HL-60 (cell line): ENCODE data around the gene AOPEP.

Source experiments
- DNase-seq, 2 experiments: peaks; one replicate each; pipeline ENCODE4 v3.0.0-alpha.2; 2010 to 2020; ENCODE audit warnings: low read depth in 1 of 2, low spot score in 1 of 2
- H3K27ac ChIP-seq: fragments of 250-450 bp; sonication (Bioruptor Pico); replicated peaks from 2 replicates; pipeline ENCODE4 v1.5.1; 2020; ENCODE audit warnings: mild to moderate bottlenecking, moderate library complexity
- H3K27me3 ChIP-seq: fragments of 250-450 bp; sonication (Bioruptor Pico); 2 replicates; pipeline ENCODE4 v1.5.1; 2021; ENCODE audit warnings: mild to moderate bottlenecking, moderate library complexity; ENCODE audit not compliant: insufficient read depth, poor library complexity, severe bottlenecking
- H3K4me3 ChIP-seq: replicated peaks from 2 replicates; pipeline ENCODE4 v1.5.1; 2011; ENCODE audit warnings: mild to moderate bottlenecking, control low read depth, low read length; ENCODE audit not compliant: insufficient read depth
- CTCF ChIP-seq: IDR thresholded peaks from one replicate; pipeline ENCODE4 v1.5.1; 2011; ENCODE audit warnings: low read length, control low read depth, inconsistent platforms; ENCODE audit not compliant: insufficient read depth
- GABPA ChIP-seq: IDR thresholded peaks from 2 replicates; pipeline ENCODE4 v1.6.1; 2012; ENCODE audit warnings: low read depth
- POLR2AphosphoS5 ChIP-seq: IDR thresholded peaks from 2 replicates; pipeline ENCODE4 v1.6.1; 2012; ENCODE audit warnings: low read depth
- REST ChIP-seq: IDR thresholded peaks from 2 replicates; pipeline ENCODE4 v1.6.1; 2012; ENCODE audit warnings: low read depth; ENCODE audit not compliant: insufficient replicate concordance
- SPI1 ChIP-seq: IDR thresholded peaks from 2 replicates; pipeline ENCODE4 v1.6.1; 2012; ENCODE audit warnings: low read depth, mild to moderate bottlenecking, borderline replicate concordance
- long read RNA-seq: library from polyadenylated mRNA; unstranded; transcript quantifications from one replicate; pipeline ENCODE4 v2.0.0, GENCODE V29; 2020

The AOPEP gene
- long read RNA-seq, partial matches to known transcripts = 7 of 12 reads
- long read RNA-seq, other reads (novel, unspliced or antisense) = 5 of 12 reads

DNA sequence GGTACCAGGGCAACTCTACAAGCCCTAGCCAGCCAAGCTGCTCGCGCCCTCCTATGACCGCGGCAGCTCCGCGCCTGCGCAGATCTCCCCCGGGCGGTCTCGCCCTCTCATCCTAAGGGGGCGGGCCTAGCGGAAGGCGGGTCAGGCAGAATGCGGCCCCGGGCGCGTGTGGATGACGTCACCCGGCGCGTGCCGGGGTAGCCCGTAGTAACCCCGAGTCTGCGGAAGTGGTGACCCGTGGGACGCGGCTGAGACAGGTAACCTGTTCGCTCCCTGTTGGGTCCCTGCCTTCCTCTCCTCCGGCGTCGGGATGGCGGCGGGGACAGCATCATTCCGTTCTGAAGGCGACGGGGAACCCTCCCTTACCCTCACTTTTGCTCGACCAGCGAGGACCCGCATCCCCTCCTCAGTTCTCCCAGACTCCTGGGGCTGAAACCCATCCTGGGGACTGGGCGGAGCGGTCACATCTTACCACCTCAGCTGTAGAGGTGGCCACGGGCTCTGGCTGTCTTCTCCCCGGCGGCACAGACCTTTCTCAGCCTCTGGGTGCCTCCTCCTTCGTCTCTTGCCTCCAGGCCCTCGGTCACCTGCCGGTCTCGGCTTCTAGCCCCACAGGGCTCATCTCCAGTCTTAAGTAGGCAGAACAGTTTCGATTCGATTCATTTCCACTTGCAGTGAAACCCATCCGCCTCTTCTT is at the start of gene AOPEP:
Gene AOPEP, plus strand, starts transcription at position 205 of the 697 bp plus-strand sequence. CDS start 33,085 bp downstream, outside the sequence.
- H3K27ac ChIP-seq = peak within 1 kb of the TSS; percentile 80
- peak; percentile 78; the same call in 1 of the 2 replicates for TF ChIP-seq POLR2AphosphoS5
- no peak for TF ChIP-seq REST
- peak; percentile 78; the same call in 1 of the 2 replicates for TF ChIP-seq SPI1
- DNase-seq = peak; percentile 96 to 98
- peak within 1 kb of the TSS; percentile 67 for H3K4me3 ChIP-seq
- no peaks in the 10 kb centered on the region for H3K27me3 ChIP-seq

- Histone ChIP-seq H3K4me3 (no peak overlapping the region), H3K27me3 (no peaks in the 10 kb centered on the region), H3K27ac (no peak overlapping the region)
- TF ChIP-seq CTCF (no peak), POLR2AphosphoS5 (no peak), SPI1 (no peak), REST (no peak), GABPA (no peak)
- no peak for DNase-seq
Observed at GRCh38 chr9:94677929-94678328, 48.6 kb upstream of the AOPEP start.

GRCh38 chr9:94679587-94679986 is 46.9 kb upstream of the AOPEP start:
- Histone ChIP-seq H3K4me3 (no peak overlapping the region), H3K27ac (no peak overlapping the region), H3K27me3 (no peaks in the 10 kb centered on the region)
- no peak for DNase-seq
- TF ChIP-seq SPI1 = no peak
- TF ChIP-seq CTCF = no peak
- TF ChIP-seq GABPA = no peak
- no peak for TF ChIP-seq POLR2AphosphoS5
- TF ChIP-seq REST = no peak
